Parathyroid adenoma (tissue), 2 donors: ENCODE measurements around the gene PEX5L.

Source experiments
- H2AFZ ChIP-seq: fragments of 300-600 bp; sonication (generic); one replicate; pipeline ENCODE4 v1.7.0; 2017; ENCODE audit warnings: antibody characterized with exemption, mild to moderate bottlenecking
- H3K27ac ChIP-seq: fragments of 300-600 bp; sonication (generic); one replicate; pipeline ENCODE4 v1.7.0; 2017
- H3K27me3 ChIP-seq: fragments of 300-600 bp; sonication (generic); one replicate; pipeline ENCODE4 v1.7.0; 2017; ENCODE audit warnings: low read length; ENCODE audit not compliant: control insufficient read depth, insufficient read depth
- H3K36me3 ChIP-seq: fragments of 300-600 bp; sonication (generic); one replicate; pipeline ENCODE4 v1.7.0; 2017; ENCODE audit warnings: low read length; ENCODE audit not compliant: control insufficient read depth, insufficient read depth
- H3K4me1 ChIP-seq: fragments of 300-600 bp; sonication (generic); one replicate; pipeline ENCODE4 v1.7.0; 2017; ENCODE audit warnings: control low read depth
- H3K4me2 ChIP-seq: fragments of 300-600 bp; sonication (generic); one replicate; pipeline ENCODE4 v1.7.0; 2017; ENCODE audit warnings: low read length
- H3K4me3 ChIP-seq: fragments of 300-600 bp; sonication (generic); one replicate; pipeline ENCODE4 v1.7.0; 2017; ENCODE audit warnings: low read depth, low read length
- H3K79me2 ChIP-seq: fragments of 300-600 bp; sonication (generic); one replicate; pipeline ENCODE4 v1.7.0; 2017; ENCODE audit warnings: control low read depth
- H3K9ac ChIP-seq: fragments of 300-600 bp; sonication (generic); one replicate; pipeline ENCODE4 v1.7.0; 2017; ENCODE audit warnings: mild to moderate bottlenecking
- H3K9me3 ChIP-seq: fragments of 300-600 bp; sonication (generic); one replicate; pipeline ENCODE4 v1.7.0; 2017; ENCODE audit warnings: low read length; ENCODE audit not compliant: control insufficient read depth
- TF ChIP-seq, protein P1 (sequence below): fragments of 300-600 bp; sonication (generic); IDR thresholded peaks from one replicate; pipeline ENCODE4 v1.7.0; 2017; ENCODE audit warnings: antibody characterized with exemption, mild to moderate bottlenecking
- donor health status: primary hyperparathyroidism.

PEX5L gene

DNA sequence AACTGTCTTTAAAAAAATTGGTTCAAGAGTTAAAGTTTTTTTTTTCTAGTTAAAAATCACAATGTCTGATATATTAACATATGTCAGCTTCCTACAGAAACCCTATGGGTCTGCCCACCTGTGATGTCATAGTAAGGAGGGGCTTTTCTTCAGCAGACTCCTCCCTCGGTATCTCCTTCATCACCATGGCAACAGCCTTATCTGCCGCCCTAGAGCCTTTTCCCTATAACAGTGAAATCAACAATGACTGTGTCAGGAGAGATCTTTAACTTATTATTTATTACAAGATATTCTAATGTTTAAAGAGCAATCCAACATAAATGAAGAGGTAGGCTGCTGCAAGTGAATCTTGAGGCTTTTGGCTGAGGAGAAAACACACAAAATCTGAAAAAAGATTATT, 138.7 kb downstream of the PEX5L start:
- Histone ChIP-seq H3K79me2 (peaks cover 3% of the 10 kb centered on the region), H3K36me3 (no peaks in the 10 kb centered on the region), H3K27me3 (no peaks in the 10 kb centered on the region), H3K4me2 (no peak overlapping the region), H3K4me3 (no peak overlapping the region), H3K9ac (no peak overlapping the region), H3K9me3 (no peaks in the 10 kb centered on the region), H3K27ac (no peak overlapping the region), H3K4me1 (no peaks in the 10 kb centered on the region), H2AFZ (no peak overlapping the region)
- TF ChIP-seq, protein P1, sequence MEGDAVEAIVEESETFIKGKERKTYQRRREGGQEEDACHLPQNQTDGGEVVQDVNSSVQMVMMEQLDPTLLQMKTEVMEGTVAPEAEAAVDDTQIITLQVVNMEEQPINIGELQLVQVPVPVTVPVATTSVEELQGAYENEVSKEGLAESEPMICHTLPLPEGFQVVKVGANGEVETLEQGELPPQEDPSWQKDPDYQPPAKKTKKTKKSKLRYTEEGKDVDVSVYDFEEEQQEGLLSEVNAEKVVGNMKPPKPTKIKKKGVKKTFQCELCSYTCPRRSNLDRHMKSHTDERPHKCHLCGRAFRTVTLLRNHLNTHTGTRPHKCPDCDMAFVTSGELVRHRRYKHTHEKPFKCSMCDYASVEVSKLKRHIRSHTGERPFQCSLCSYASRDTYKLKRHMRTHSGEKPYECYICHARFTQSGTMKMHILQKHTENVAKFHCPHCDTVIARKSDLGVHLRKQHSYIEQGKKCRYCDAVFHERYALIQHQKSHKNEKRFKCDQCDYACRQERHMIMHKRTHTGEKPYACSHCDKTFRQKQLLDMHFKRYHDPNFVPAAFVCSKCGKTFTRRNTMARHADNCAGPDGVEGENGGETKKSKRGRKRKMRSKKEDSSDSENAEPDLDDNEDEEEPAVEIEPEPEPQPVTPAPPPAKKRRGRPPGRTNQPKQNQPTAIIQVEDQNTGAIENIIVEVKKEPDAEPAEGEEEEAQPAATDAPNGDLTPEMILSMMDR = no peak

- Histone ChIP-seq H3K4me1 (peaks cover 5% of the 10 kb centered on the region), H3K9me3 (no peaks in the 10 kb centered on the region)
- TF ChIP-seq, protein P1 = no peak
Measured at GRCh38 chr3:179897231-179897630, 139.5 kb downstream of the PEX5L start.

GRCh38 chr3:179896507-179896906, 140.2 kb downstream of the PEX5L start:
- TF ChIP-seq, protein P1 = no peak
- no peak overlapping the region for H3K27ac ChIP-seq
- no peak overlapping the region for H2AFZ ChIP-seq
- H3K4me2 ChIP-seq = no peak overlapping the region
- peaks cover 5% of the 10 kb centered on the region for H3K4me1 ChIP-seq
- H3K36me3 ChIP-seq = no peaks in the 10 kb centered on the region
- H3K79me2 ChIP-seq = no peaks in the 10 kb centered on the region
- no peaks in the 10 kb centered on the region for H3K27me3 ChIP-seq
- no peaks in the 10 kb centered on the region for H3K9me3 ChIP-seq
- H3K4me3 ChIP-seq = no peak overlapping the region
- H3K9ac ChIP-seq = no peak overlapping the region

More at GRCh38 chr3:179897231-179897630, 139.5 kb downstream of the PEX5L start:
- no peaks in the 10 kb centered on the region for H3K36me3 ChIP-seq
- H3K79me2 ChIP-seq = peaks cover 2% of the 10 kb centered on the region
- no peak overlapping the region for H3K9ac ChIP-seq
- H3K4me2 ChIP-seq = no peak overlapping the region
- H2AFZ ChIP-seq = no peak overlapping the region
- H3K27ac ChIP-seq = no peak overlapping the region
- no peaks in the 10 kb centered on the region for H3K27me3 ChIP-seq
- H3K4me3 ChIP-seq = no peak overlapping the region

DNA sequence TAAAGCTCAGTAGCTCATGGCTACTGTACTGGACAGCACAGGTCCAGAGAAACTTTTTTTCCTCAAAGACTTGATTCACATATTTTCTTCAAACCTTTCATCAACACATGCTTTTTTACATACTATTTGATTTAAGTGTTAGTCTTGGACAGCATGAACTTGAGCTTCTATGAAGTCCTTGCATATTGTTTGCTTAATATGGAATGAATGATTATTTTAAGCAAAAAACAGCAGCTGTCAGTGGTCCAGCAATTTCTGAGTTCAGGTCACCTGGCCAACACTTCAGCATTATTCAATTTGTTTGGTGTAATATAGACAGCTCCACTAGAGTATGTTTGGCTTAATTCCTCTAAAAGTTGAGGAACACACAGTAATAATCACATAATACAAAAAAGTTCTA, 141.4 kb downstream of the PEX5L start:
- H3K79me2 ChIP-seq = no peaks in the 10 kb centered on the region
- no peak overlapping the region for H3K27ac ChIP-seq
- no peaks in the 10 kb centered on the region for H3K36me3 ChIP-seq
- TF ChIP-seq, protein P1 = no peak
- H3K9me3 ChIP-seq = no peaks in the 10 kb centered on the region
- no peak overlapping the region for H3K9ac ChIP-seq
- no peak overlapping the region for H3K4me3 ChIP-seq
- H3K4me2 ChIP-seq = no peak overlapping the region
- H2AFZ ChIP-seq = no peak overlapping the region
- H3K4me1 ChIP-seq = peaks cover 5% of the 10 kb centered on the region
- H3K27me3 ChIP-seq = no peaks in the 10 kb centered on the region

DNA sequence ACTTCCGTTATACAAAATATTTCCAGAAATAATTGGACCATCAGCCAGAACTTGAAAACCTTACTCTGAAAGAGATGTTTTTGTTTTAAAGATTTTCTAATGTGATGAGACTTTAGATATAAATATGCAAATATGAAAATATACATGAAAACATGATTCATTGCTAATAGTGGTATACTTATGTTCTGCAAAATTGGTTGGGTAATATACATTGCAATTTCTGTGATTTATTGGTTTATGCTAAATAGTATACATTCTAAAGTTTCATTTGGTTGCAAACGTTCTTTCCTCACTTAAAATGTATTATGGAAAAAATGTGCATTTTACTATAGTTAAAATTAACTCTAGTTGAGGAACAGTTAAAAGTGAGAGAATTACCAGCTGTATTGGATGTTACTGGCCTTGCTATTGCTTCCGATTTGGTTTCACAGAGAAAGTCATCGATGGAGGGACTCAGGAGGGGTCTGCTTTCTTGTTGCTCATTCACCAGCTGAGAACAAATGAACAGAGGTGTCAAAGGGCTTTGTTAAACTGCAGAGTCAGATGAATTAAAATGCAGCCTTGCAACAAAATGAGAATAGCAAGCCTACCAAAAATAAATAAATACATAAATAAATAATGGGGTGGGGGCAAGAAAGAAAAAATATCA, 149.3 kb downstream of the PEX5L start:
- Histone ChIP-seq H3K9me3 (no peaks in the 10 kb centered on the region), H2AFZ (no peak overlapping the region), H3K36me3 (no peaks in the 10 kb centered on the region), H3K27ac (no peak overlapping the region), H3K79me2 (peaks cover 9% of the 10 kb centered on the region), H3K9ac (no peak overlapping the region), H3K4me3 (no peak overlapping the region), H3K4me1 (peaks cover 11% of the 10 kb centered on the region), H3K27me3 (no peaks in the 10 kb centered on the region), H3K4me2 (no peak overlapping the region)
- TF ChIP-seq, protein P1 = no peak
